ENCODE measurements around the gene BLM. TPM values are rescaled to one million over a fixed set of nuclear protein-coding genes. Genes with fewer than 3 reads are reported as not detected.

BLM gene
- total RNA-seq, 4 donors from 2014 or later, result 0.29 to 5.0 (median 0.48) TPM

- Histone ChIP-seq H3K27ac (no peak overlapping the region), H3K4me3 (no peak overlapping the region), H3K27me3 (no peaks in the 10 kb centered on the region), H3K4me1 (no peaks in the 10 kb centered on the region), H3K36me3 (no peaks in the 10 kb centered on the region), H3K9me3 (no peaks in the 10 kb centered on the region)
- intact Hi-C loops (cut with DNase I; ENCODE audit: low total_unique reads), result no loop called here
- DNase-seq, result no peak
- no peak for TF ChIP-seq CTCF (IDR thresholded peaks at IDR 0.05)
- TF ChIP-seq POLR2A (IDR thresholded peaks at IDR 0.05), result no peak
Measured at GRCh38 chr15:90703455-90703854, 13.7 kb upstream of the BLM start.

GRCh38 chr15:90705212-90705611 lies 11.9 kb upstream of the BLM start:
- H3K4me1 ChIP-seq, result no peaks in the 10 kb centered on the region
- H3K27me3 ChIP-seq, result no peaks in the 10 kb centered on the region
- no peak for DNase-seq
- TF ChIP-seq POLR2A (IDR thresholded peaks at IDR 0.05) (no peak), CTCF (IDR thresholded peaks at IDR 0.05) (no peak)
- H3K9me3 ChIP-seq, result no peaks in the 10 kb centered on the region
- intact Hi-C loops (cut with DNase I; ENCODE audit: low total_unique reads), result no loop called here
- no peak overlapping the region for H3K27ac ChIP-seq
- no peak overlapping the region for H3K4me3 ChIP-seq
- no peaks in the 10 kb centered on the region for H3K36me3 ChIP-seq

GRCh38 chr15:90706394-90707327 lies 10.5 kb upstream of the BLM start:
- no peak for DNase-seq
- no peak for TF ChIP-seq CTCF (IDR thresholded peaks at IDR 0.05)
- TF ChIP-seq POLR2A (IDR thresholded peaks at IDR 0.05), result no peak
- H3K9me3 ChIP-seq, result no peaks in the 10 kb centered on the region
- no peaks in the 10 kb centered on the region for H3K27me3 ChIP-seq
- H3K4me3 ChIP-seq, result no peak overlapping the region
- intact Hi-C loops (cut with DNase I; ENCODE audit: low total_unique reads), result no loop called here
- no peaks in the 10 kb centered on the region for H3K4me1 ChIP-seq
- H3K27ac ChIP-seq, result no peak overlapping the region
- no peaks in the 10 kb centered on the region for H3K36me3 ChIP-seq

- intact Hi-C loops (cut with DNase I; ENCODE audit: low total_unique reads), result no loop called here
- Histone ChIP-seq H3K9me3 (no peaks in the 10 kb centered on the region), H3K36me3 (no peaks in the 10 kb centered on the region), H3K27ac (no peak overlapping the region), H3K4me3 (no peak overlapping the region), H3K27me3 (no peaks in the 10 kb centered on the region), H3K4me1 (no peaks in the 10 kb centered on the region)
- TF ChIP-seq CTCF (IDR thresholded peaks at IDR 0.05), result no peak
- TF ChIP-seq POLR2A (IDR thresholded peaks at IDR 0.05), result no peak
- DNase-seq, result no peak
Measured at GRCh38 chr15:90707489-90707888, 9.7 kb upstream of the BLM start.

- DNase-seq, result no peak
- intact Hi-C loops (cut with DNase I; ENCODE audit: low total_unique reads), result no loop called here
- TF ChIP-seq CTCF (IDR thresholded peaks at IDR 0.05) (no peak), POLR2A (IDR thresholded peaks at IDR 0.05) (no peak)
- no peaks in the 10 kb centered on the region for H3K27me3 ChIP-seq
- H3K9me3 ChIP-seq, result no peaks in the 10 kb centered on the region
- H3K36me3 ChIP-seq, result no peaks in the 10 kb centered on the region
- no peaks in the 10 kb centered on the region for H3K4me1 ChIP-seq
- no peak overlapping the region for H3K4me3 ChIP-seq
- no peak overlapping the region for H3K27ac ChIP-seq
Measured at GRCh38 chr15:90708516-90708915, 8.6 kb upstream of the BLM start.
